ENCODE results near the gene AOPEP. TPM values are rescaled to one million over a fixed set of nuclear protein-coding genes. Genes with fewer than 3 reads are reported as not detected.

Gene AOPEP
- total RNA-seq, 1 experiment from 2014 or later = 55.5 TPM

DNA sequence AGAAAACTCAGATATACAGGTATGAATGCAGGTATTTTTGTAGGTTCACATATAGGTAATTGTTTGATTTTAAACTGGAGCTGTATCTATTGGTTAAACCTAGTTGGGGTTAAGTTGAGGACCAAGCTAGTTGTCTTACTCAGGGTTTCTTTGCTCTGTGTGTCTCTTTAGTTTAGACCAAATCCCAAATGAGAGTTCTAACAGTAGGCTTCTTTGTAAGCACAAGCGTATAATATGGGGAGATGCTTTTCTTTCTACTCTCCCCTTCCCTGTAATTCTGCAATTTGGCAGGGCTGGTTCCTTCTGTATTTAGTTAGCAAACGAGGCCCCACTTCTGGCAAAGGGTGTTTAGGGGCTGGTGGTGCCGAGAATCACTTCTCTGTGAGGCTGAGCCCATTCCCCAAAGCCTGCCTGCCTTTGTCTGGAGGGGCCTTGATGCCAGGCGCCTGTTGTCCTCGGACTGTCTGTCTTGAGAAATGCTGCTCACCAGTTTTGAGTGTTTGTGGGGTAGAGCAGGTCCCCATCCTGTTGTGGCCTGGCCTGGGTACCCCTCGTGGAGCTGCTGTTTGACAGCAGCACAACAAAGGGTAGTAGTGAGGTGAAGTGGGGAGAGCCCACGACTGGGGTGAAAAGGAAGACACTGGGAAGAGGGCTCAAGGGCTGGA is 331.8 kb downstream of the AOPEP start:
- in situ Hi-C loops (cut with HindIII; ENCODE audit: low pct_unique_long_range_greater_than_20kb, low sequenced_read_pairs) = no loop called here
- no peak for DNase-seq (ENCODE audit: low read depth)

- in situ Hi-C loops (cut with HindIII; ENCODE audit: low pct_unique_long_range_greater_than_20kb, low sequenced_read_pairs) = no loop called here
- DNase-seq (ENCODE audit: low read depth) = no peak
Observed at GRCh38 chr9:95058795-95059386, 332.4 kb downstream of the AOPEP start.

- in situ Hi-C loops (cut with HindIII; ENCODE audit: low pct_unique_long_range_greater_than_20kb, low sequenced_read_pairs) = no loop called here
- DNase-seq (ENCODE audit: low read depth) = no peak
Observed at GRCh38 chr9:95060234-95060633, 333.7 kb downstream of the AOPEP start.

DNA sequence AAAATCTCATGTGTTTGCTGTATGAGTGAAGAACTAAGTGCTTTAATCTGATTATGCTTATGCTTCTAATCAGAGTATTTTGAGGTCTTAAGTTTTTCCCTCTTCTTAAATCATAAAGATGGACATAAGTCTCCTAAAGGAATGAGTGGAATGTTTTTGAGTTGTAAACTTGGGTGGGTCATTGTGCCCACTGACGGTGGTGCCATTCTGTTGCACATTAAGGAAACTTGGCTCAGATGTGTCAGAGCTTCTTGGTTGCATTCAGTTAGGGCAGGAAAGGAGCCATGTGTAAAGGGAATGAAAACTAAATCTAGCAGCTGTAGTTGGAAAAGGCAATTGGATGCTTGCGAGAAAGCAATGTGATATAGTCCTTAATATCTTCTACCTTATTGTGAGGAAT is 334.4 kb downstream of the AOPEP start:
- no peak for DNase-seq (ENCODE audit: low read depth)
- in situ Hi-C loops (cut with HindIII; ENCODE audit: low pct_unique_long_range_greater_than_20kb, low sequenced_read_pairs) = no loop called here

- no peak for DNase-seq (ENCODE audit: low read depth)
- in situ Hi-C loops (cut with HindIII; ENCODE audit: low pct_unique_long_range_greater_than_20kb, low sequenced_read_pairs) = no loop called here
Observed at GRCh38 chr9:95061916-95062595, 335.6 kb downstream of the AOPEP start.

DNA sequence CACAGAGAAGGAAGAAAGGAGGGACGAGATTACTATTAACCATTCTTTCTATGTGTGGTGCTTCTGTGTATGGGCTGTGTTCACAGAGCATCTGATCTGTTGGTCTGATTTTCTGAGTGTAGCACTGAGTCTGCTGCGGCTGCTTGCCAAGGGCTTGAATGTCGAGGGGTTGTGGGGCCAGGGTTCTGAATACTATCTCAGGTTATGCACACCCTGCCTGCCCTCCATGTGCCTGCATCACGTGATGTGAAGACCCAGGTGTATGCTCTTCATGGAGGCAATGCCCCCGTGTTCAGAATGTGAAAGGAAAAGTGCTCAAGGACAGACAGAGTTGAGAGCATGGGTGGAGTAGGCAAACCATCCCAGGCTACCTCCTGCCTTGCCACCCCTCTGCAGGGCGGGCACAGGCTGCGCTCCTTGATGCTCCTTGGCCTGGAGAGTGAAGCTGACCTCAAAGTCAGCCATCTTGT is 336.1 kb downstream of the AOPEP start:
- DNase-seq (ENCODE audit: low read depth) = no peak
- in situ Hi-C loops (cut with HindIII; ENCODE audit: low pct_unique_long_range_greater_than_20kb, low sequenced_read_pairs) = no loop called here

DNA sequence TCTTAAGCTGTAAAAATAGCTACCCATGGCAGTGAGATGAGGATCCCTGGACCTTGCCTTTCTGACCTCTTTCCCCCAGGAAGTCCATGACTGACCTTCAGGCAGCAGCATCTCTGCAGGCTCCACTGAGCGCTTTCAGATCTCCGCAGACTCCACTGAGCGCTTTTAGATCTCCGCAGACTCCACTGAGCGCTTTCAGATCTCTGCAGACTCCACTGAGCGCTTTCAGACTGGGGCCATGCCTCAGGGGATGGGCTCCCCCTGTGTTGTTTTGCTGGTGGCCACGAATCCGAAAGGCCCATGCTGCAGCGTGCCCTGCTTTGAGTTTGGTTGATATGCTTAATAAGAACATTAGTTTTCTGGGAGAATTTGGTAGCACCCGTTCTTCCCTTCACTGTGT is 336.8 kb downstream of the AOPEP start:
- DNase-seq (ENCODE audit: low read depth) = no peak
- in situ Hi-C loops (cut with HindIII; ENCODE audit: low pct_unique_long_range_greater_than_20kb, low sequenced_read_pairs) = no loop called here

DNA sequence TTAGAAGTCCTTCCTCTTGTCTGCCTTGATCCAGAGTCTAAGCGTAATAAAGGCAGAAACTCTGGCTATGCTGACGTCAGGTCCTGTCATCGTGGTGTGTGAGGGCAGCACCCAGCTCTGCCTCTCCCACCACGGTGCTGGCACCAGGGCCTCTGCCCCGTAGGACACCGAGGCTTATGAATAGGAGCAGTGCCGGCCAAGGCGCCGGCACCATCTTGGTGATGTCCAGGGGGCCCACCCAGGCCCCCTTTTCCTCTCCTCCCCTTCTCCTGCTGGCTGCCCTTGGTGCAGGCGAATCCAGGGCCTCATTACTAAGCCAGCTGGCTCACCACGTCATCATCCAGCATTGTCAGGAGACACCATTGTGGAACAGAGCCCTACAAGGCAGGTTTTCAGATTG is 338.7 kb downstream of the AOPEP start:
- in situ Hi-C loops (cut with HindIII; ENCODE audit: low pct_unique_long_range_greater_than_20kb, low sequenced_read_pairs) = no loop called here
- DNase-seq (ENCODE audit: low read depth) = no peak

DNA sequence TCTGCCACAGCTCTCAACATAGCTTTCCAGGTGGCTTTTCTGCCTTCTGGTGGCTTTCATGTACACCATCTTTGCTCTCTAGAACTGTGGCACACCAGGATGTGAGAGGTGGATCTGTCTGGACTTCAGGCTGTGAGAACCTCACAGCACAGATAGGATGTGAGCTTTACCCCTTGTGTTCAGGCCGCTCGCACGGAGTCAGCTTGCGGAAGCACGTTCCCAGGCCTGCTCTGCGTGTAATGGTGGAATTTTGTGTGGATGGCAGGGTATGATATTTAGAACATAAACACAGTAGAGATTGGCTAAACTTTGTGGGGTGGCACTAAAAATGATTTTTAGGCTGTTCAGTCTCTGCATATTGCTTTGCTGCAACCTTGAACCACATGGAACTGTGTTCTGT is 340.6 kb downstream of the AOPEP start:
- in situ Hi-C loops (cut with HindIII; ENCODE audit: low pct_unique_long_range_greater_than_20kb, low sequenced_read_pairs) = no loop called here
- DNase-seq (ENCODE audit: low read depth) = no peak

DNA sequence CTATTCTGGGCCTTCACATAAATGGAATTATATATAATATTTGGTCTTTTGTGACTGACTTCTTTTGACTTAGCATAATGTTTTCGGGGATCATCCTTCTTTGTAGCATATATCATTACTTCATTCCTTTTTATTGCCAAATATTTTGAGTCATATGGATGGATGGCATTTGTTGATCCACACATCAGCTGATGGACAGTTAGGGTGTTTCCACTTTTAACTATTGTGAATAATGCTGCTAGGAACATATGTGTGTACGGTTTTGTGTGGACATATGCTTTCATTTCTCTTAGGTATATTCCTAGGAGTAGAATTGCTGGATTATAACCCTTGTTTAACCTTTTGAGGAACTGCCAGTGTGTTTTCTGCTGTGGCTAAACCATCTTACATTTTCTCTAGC is 341.4 kb downstream of the AOPEP start:
- in situ Hi-C loops (cut with HindIII; ENCODE audit: low pct_unique_long_range_greater_than_20kb, low sequenced_read_pairs) = no loop called here
- no peak for DNase-seq (ENCODE audit: low read depth)

DNA sequence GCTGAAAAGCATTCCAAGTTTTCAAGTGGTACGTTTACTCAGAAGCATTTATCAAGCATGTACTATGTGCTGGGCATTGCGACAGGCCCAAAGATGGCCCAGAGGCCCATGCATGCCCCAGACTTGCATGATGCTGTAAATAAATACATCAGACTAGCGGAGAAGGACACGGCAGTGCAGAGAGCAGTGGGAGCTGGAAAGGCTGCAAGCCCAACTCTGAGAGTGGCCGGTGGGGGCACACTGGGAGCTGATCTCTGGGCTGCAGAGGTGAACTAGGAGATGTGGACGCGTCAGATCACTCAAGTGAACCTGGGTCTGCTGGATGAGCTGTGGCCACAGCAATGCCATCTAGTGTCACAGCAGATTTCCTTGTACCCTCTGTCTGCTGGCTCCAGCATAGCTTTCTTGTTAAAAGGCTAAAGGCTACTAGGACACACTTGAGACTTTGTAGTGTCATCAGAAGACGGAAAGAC is 344.1 kb downstream of the AOPEP start:
- peak; percentile 50 for DNase-seq (ENCODE audit: low read depth)
- in situ Hi-C loops (cut with HindIII; ENCODE audit: low pct_unique_long_range_greater_than_20kb, low sequenced_read_pairs) = no loop called here

DNA sequence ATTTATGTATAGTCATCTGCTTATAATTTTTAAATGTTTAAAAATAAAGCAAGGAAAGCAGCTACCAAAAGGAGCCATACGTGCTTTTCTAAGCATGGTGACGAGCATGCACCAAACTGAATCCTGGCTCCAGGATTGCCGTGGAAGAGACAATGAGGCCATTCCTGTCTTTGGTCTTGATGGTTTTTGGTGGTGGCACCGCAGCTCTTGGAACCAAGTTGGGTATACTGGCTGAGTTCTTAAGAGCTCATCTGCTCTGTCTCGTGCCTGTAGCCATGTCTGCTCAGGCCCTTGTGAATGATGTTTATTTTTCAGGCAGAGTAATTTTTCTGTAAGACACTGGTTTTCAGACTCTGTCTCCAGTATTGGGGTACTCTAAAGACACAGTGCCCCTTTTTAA is 345.0 kb downstream of the AOPEP start:
- DNase-seq (ENCODE audit: low read depth) = no peak
- in situ Hi-C loops (cut with HindIII; ENCODE audit: low pct_unique_long_range_greater_than_20kb, low sequenced_read_pairs) = no loop called here

DNA sequence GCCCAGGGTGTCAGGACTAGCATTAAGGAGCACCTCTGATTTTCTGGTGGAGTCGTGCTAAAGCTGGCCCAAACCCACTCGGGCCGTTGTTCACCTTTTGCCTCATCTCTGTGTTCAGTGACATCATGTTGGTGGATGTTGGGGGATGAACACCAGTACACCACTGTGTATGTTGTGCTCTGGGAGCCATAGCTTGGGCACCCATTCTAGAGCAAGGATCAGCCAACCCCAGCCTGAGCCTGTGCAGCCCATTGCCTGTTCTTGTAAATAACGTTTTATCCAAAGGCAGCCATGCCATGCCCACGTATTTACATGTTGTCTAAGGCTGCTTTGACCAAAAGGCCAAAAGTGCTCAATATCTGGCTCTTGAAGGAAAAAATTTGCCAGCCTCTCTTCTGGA is 345.4 kb downstream of the AOPEP start:
- in situ Hi-C loops (cut with HindIII; ENCODE audit: low pct_unique_long_range_greater_than_20kb, low sequenced_read_pairs) = no loop called here
- DNase-seq (ENCODE audit: low read depth) = no peak

GRCh38 chr9:95073042-95073607 is 346.6 kb downstream of the AOPEP start:
- DNase-seq (ENCODE audit: low read depth) = no peak

GRCh38 chr9:95073918-95074317 is 347.4 kb downstream of the AOPEP start:
- in situ Hi-C loops (cut with HindIII; ENCODE audit: low pct_unique_long_range_greater_than_20kb, low sequenced_read_pairs) = no loop called here
- DNase-seq (ENCODE audit: low read depth) = no peak

More at GRCh38 chr9:95073042-95073607, 346.6 kb downstream of the AOPEP start:
- in situ Hi-C loops (cut with HindIII; ENCODE audit: low pct_unique_long_range_greater_than_20kb, low sequenced_read_pairs) = no loop called here

DNA sequence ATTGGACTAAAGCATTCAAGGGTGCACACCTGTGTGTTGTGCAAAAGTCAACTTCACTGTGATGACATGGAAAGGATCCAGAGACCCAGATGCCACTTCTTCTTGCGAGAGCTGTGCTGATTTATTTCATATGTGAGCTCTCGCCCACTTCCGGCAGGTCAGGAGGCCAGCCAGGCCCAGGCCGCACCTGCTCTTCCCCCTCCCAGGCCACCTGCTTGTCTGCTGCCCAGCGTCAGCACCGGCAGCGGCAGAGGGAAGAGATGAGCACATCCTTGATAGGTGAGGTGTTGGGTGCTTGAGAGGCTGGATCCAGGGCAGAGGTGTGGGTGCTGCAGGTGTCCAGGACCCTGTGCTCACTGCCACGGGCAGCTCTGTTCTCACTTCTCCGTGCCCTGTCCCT is 348.1 kb downstream of the AOPEP start:
- DNase-seq (ENCODE audit: low read depth) = no peak
- in situ Hi-C loops (cut with HindIII; ENCODE audit: low pct_unique_long_range_greater_than_20kb, low sequenced_read_pairs) = no loop called here

DNA sequence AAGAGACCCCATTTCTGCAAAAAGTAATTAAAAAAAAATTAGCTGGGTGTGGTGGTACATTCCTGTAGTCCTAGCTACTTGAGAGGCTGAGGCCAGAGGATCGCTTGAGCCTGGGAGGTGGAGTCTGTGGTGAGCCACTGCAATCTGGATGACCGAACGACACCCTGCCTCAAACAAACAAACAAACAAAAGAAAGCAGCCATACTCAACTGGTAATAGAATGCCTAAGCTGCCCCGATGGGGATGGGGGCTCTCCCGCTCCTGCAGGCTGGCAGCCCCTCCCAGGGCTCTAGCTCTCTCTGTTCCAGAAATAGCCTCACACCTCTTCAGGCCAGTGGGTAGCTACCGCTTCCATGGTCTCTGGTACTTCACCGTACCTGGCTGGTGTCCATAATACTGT is 349.2 kb downstream of the AOPEP start:
- no peak for DNase-seq (ENCODE audit: low read depth)
- in situ Hi-C loops (cut with HindIII; ENCODE audit: low pct_unique_long_range_greater_than_20kb, low sequenced_read_pairs) = no loop called here

DNA sequence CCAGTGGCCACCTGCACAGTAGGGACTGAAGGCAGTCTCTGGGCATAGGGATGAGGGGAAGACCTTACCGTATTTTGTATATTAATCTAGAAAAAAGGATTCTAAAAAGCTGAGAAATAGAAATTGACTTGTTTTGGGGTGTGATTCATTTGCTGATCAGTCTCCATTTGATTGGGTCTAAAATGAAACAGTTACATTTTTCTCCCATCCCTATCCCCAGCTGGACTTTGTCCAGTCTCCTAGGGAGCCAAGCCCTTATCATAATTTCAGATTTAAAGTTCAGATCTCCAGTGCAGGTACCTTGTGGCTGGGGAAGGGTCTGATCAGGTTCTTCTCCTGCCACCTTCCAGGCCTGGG is 350.2 kb downstream of the AOPEP start:
- no peak for DNase-seq (ENCODE audit: low read depth)
- in situ Hi-C loops (cut with HindIII; ENCODE audit: low pct_unique_long_range_greater_than_20kb, low sequenced_read_pairs) = no loop called here

- in situ Hi-C loops (cut with HindIII; ENCODE audit: low pct_unique_long_range_greater_than_20kb, low sequenced_read_pairs) = no loop called here
- no peak for DNase-seq (ENCODE audit: low read depth)
Observed at GRCh38 chr9:95077053-95077765, 350.7 kb downstream of the AOPEP start.
